Stimulated activated CD8-positive, alpha-beta memory T cell treated with anti-CD3 and anti-CD28 coated beads, Interleukin-4, amount 100 ng/mL, for 24 hours (primary cell): ENCODE measurements around the gene DIP2C.
"Not testable (repeated sequence)": the region's sequence is repeated elsewhere in the genome, so short reads cannot be mapped to it uniquely, and the experiment has no call there.

Experiments used
- DNase-seq: peaks from one replicate; pipeline ENCODE4 v3.0.0-alpha.2; 2020; ENCODE audit warnings: low read depth

Gene DIP2C

GRCh38 chr10:373015-373414 lies 316.5 kb downstream of the DIP2C start:
- no peak for DNase-seq

GRCh38 chr10:372566-372965 lies 316.9 kb downstream of the DIP2C start:
- no peak for DNase-seq

GRCh38 chr10:371515-371914 lies 318.0 kb downstream of the DIP2C start:
- DNase-seq, result no peak

- DNase-seq, result no peak
These were observed 319.0 kb downstream of the DIP2C start for GRCh38 chr10:370449-370825.

GRCh38 chr10:369684-370448 lies 319.6 kb downstream of the DIP2C start:
- DNase-seq, result no peak

- no peak for DNase-seq
These were observed 320.2 kb downstream of the DIP2C start for GRCh38 chr10:369221-369683.

- DNase-seq, result no peak
These were observed 320.8 kb downstream of the DIP2C start for GRCh38 chr10:368579-369220.

GRCh38 chr10:368107-368506 lies 321.4 kb downstream of the DIP2C start:
- not testable (repeated sequence) for DNase-seq

GRCh38 chr10:367636-368035 lies 321.8 kb downstream of the DIP2C start:
- DNase-seq, result no peak

GRCh38 chr10:366186-366585 lies 323.3 kb downstream of the DIP2C start:
- DNase-seq, result no peak

GRCh38 chr10:364267-364775 lies 325.1 kb downstream of the DIP2C start:
- no peak for DNase-seq

- DNase-seq, result no peak
These were observed 326.3 kb downstream of the DIP2C start for GRCh38 chr10:363152-363551.

- DNase-seq, result no peak
These were observed 328.0 kb downstream of the DIP2C start for GRCh38 chr10:361203-362081.

GRCh38 chr10:360653-361052 lies 328.8 kb downstream of the DIP2C start:
- DNase-seq, result no peak

GRCh38 chr10:359762-360161 lies 329.7 kb downstream of the DIP2C start:
- no peak for DNase-seq

- no peak for DNase-seq
These were observed 330.4 kb downstream of the DIP2C start for GRCh38 chr10:359093-359492.

GRCh38 chr10:357201-357950 lies 332.1 kb downstream of the DIP2C start:
- DNase-seq, result no peak

GRCh38 chr10:356452-356851 lies 333.0 kb downstream of the DIP2C start:
- DNase-seq, result no peak

GRCh38 chr10:354901-355617 lies 334.4 kb downstream of the DIP2C start:
- no peak for DNase-seq

GRCh38 chr10:352476-353235 lies 336.8 kb downstream of the DIP2C start:
- no peak for DNase-seq
